GM21619 (cell line): Measurements from ENCODE around the gene SDHA.
"Not testable (repeated sequence)": the region's sequence is repeated elsewhere in the genome, so short reads cannot be mapped to it uniquely, and the experiment has no call there.

Experiments
- ATAC-seq: cut with Tn5 transposase; IDR thresholded peaks from one replicate; pipeline ENCODE4 v1.9.1; 2021; ENCODE audit not compliant: unreplicated experiment

The SDHA gene

GRCh38 chr5:218457-219291 is 554 bp downstream of the SDHA start:
- ATAC-seq = peak; percentile 31

GRCh38 chr5:219460-219863 is 1.3 kb downstream of the SDHA start:
- ATAC-seq = no peak

- ATAC-seq = peak; percentile 31
Measured at GRCh38 chr5:219991-220390, 1.9 kb downstream of the SDHA start.

GRCh38 chr5:222951-223715 is 5.0 kb downstream of the SDHA start:
- not testable (repeated sequence) for ATAC-seq

GRCh38 chr5:223791-224190 is 5.7 kb downstream of the SDHA start:
- no peak for ATAC-seq

- ATAC-seq = no peak
Measured at GRCh38 chr5:225334-225733, 7.2 kb downstream of the SDHA start.

- not testable (repeated sequence) for ATAC-seq
Measured at GRCh38 chr5:227375-227774, 9.3 kb downstream of the SDHA start.

GRCh38 chr5:228886-229285 is 10.8 kb downstream of the SDHA start:
- ATAC-seq = no peak

- ATAC-seq = no peak
Measured at GRCh38 chr5:230711-231110, 12.6 kb downstream of the SDHA start.

GRCh38 chr5:231661-232060 is 13.5 kb downstream of the SDHA start:
- ATAC-seq = no peak

GRCh38 chr5:233426-233825 is 15.3 kb downstream of the SDHA start:
- not testable (repeated sequence) for ATAC-seq

- no peak for ATAC-seq
Measured at GRCh38 chr5:234450-234849, 16.3 kb downstream of the SDHA start.

- not testable (repeated sequence) for ATAC-seq
Measured at GRCh38 chr5:235527-235926, 17.4 kb downstream of the SDHA start.

- not testable (repeated sequence) for ATAC-seq
Measured at GRCh38 chr5:237931-238330, 19.8 kb downstream of the SDHA start.

GRCh38 chr5:240550-240949 is 22.4 kb downstream of the SDHA start:
- ATAC-seq = not testable (repeated sequence)

- ATAC-seq = not testable (repeated sequence)
Measured at GRCh38 chr5:241045-241669, 23.0 kb downstream of the SDHA start.

- not testable (repeated sequence) for ATAC-seq
Measured at GRCh38 chr5:243683-244367, 25.7 kb downstream of the SDHA start.

GRCh38 chr5:245717-246116 is 27.6 kb downstream of the SDHA start:
- ATAC-seq = not testable (repeated sequence)

GRCh38 chr5:250396-250795 is 32.3 kb downstream of the SDHA start:
- ATAC-seq = not testable (repeated sequence)

GRCh38 chr5:251016-251415 is 32.9 kb downstream of the SDHA start:
- ATAC-seq = not testable (repeated sequence)

- not testable (repeated sequence) for ATAC-seq
Measured at GRCh38 chr5:251538-251937, 33.4 kb downstream of the SDHA start.
